PC-3 (cell line): ENCODE results near the gene CAMKK2. TPM values are rescaled to one million over a fixed set of nuclear protein-coding genes. Genes with fewer than 3 reads are reported as not detected.

Experiments
- ATAC-seq: fragments of 200-7000 bp; cut with Tn5 transposase; 2 replicates; pipeline ENCODE4 v1.9.1; 2020; ENCODE audit warnings: mild to moderate bottlenecking, moderate library complexity
- BruUV-seq: library from RNA; stranded (reverse); fragments of 400-500 nt; replicated peaks from 2 replicates; lab custom pipeline; 2021; lab: Mats Ljungman, UMichigan
- CTCF ChIA-PET: fragments of 300-600 bp; sonication (Branson Sonifier 250); formaldehyde crosslinking; loops from one replicate; lab custom pipeline; 2022; ENCODE audit warnings: antibody characterized with exemption; lab: Charles Lee
- POLR2A ChIA-PET: fragments of 300-600 bp; sonication (Branson Sonifier 250); formaldehyde crosslinking; loops from one replicate; lab custom pipeline; 2022; ENCODE audit warnings: antibody characterized with exemption; ENCODE audit not compliant: unreplicated experiment; lab: Charles Lee
- DNase-seq: peaks from one replicate; pipeline ENCODE4 v3.0.0-alpha.2; 2015
- H2AFZ ChIP-seq: fragments of 300-600 bp; sonication (generic); 2 replicates; pipeline ENCODE4 v1.6.0; 2016; ENCODE audit warnings: antibody characterized with exemption, low read length
- H3F3A ChIP-seq: fragments of 300-600 bp; sonication (generic); one replicate; pipeline ENCODE4 v1.6.0; 2017; ENCODE audit warnings: antibody characterized with exemption, low read length, control low read depth, mild to moderate bottlenecking; ENCODE audit not compliant: unreplicated experiment
- H3K27ac ChIP-seq: fragments of 300-600 bp; sonication (generic); 2 replicates; pipeline ENCODE4 v1.5.1; 2016; ENCODE audit warnings: mild to moderate bottlenecking, low read length
- H3K27me3 ChIP-seq: fragments of 300-600 bp; sonication (generic); 2 replicates; pipeline ENCODE4 v1.6.1; 2016; ENCODE audit warnings: low read length, mixed read lengths
- H3K36me3 ChIP-seq: fragments of 300-600 bp; sonication (generic); 2 replicates; pipeline ENCODE4 v1.6.1; 2016; ENCODE audit warnings: low read depth, mixed run types, low read length, mixed read lengths
- H3K4me1 ChIP-seq: fragments of 300-600 bp; sonication (generic); 2 replicates; pipeline ENCODE4 v1.5.1; 2016; ENCODE audit warnings: low read length; ENCODE audit not compliant: insufficient read depth
- H3K4me2 ChIP-seq: fragments of 300-600 bp; sonication (generic); 2 replicates; pipeline ENCODE4 v1.6.0; 2016; ENCODE audit warnings: low read length
- H3K4me3 ChIP-seq: fragments of 300-600 bp; sonication (generic); 2 replicates; pipeline ENCODE4 v1.5.1; 2016; ENCODE audit warnings: mild to moderate bottlenecking, low read length, mixed read lengths
- H3K79me2 ChIP-seq: fragments of 300-600 bp; sonication (generic); 2 replicates; pipeline ENCODE4 v1.6.1; 2017; ENCODE audit warnings: low read length, mixed read lengths
- H3K9ac ChIP-seq: fragments of 300-600 bp; sonication (generic); 2 replicates; pipeline ENCODE4 v1.6.0; 2016; ENCODE audit warnings: mild to moderate bottlenecking, low read length
- H3K9me2 ChIP-seq: fragments of 300-600 bp; sonication (generic); replicated peaks from 2 replicates; pipeline ENCODE4 v1.6.1; 2016; ENCODE audit warnings: mixed run types, low read length, mixed read lengths
- H3K9me3 ChIP-seq: fragments of 300-600 bp; sonication (generic); 2 replicates; pipeline ENCODE4 v1.6.1; 2016; ENCODE audit warnings: low read length, mixed read lengths
- H4K20me1 ChIP-seq: fragments of 300-600 bp; sonication (generic); 2 replicates; pipeline ENCODE4 v1.6.1; 2016; ENCODE audit warnings: low read length, mixed read lengths
- CTCF ChIP-seq: fragments of 300-600 bp; sonication (generic); conservative IDR thresholded peaks from 2 replicates; pipeline ENCODE4 v1.5.1; 2017; ENCODE audit warnings: antibody characterized with exemption, low read depth, mild to moderate bottlenecking, low read length
- EZH2 ChIP-seq: fragments of 300-600 bp; sonication (generic); IDR thresholded peaks from one replicate; pipeline ENCODE4 v1.6.1; 2017; ENCODE audit warnings: antibody characterized with exemption, mild to moderate bottlenecking, low read length; ENCODE audit not compliant: unreplicated experiment
- EZH2phosphoT487 ChIP-seq: fragments of 300-600 bp; sonication (generic); IDR thresholded peaks from 2 replicates; pipeline ENCODE4 v1.6.1; 2018; ENCODE audit warnings: mild to moderate bottlenecking, antibody characterized with exemption, low read length, borderline replicate concordance
- intact Hi-C: fragments of 100-400 bp; cut with micrococcal nuclease; formaldehyde crosslinking; loops from 2 replicates; pipeline ENCODE4 v1.9.0; 2023
- total RNA-seq: library from RNA; depleted of rRNA; stranded (reverse); fragments of >200 nt; gene quantifications from 2 replicates; pipeline ENCODE4 v1.2.3, GENCODE V29; 2014

Gene CAMKK2
- total RNA-seq, 1 experiment from 2014 or later: 26.5 TPM

DNA sequence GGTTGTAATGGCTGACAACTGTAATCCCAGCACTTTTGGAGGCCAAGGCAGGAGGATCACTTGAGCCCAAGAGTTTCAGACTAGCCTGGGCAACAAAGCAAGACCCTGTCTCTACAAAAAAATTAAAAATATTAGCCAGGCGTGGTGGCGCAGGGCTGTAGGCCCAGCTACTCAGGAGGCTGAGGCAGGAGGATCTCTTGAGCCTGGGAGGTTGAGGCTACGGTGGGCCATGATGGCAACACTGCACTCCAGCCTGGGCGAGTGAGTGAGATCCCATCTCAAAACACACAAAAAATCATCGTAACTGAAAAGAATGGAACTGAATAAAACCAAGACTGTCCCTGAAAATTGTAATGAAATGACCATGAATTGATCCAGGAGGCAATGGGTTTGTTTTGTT lies 6.1 kb downstream of the CAMKK2 start:
- no peak overlapping the region for H3K4me2 ChIP-seq
- no peak overlapping the region for H3K9ac ChIP-seq
- H3K9me2 ChIP-seq: no peaks in the 10 kb centered on the region
- CTCF ChIA-PET: no interaction called here
- H3F3A ChIP-seq: no peaks in the 10 kb centered on the region
- BruUV-seq: no TSS peak
- TF ChIP-seq CTCF (no peak), EZH2phosphoT487 (no peak), EZH2 (no peak)
- ATAC-seq: no peak
- no peaks in the 10 kb centered on the region for H3K9me3 ChIP-seq
- H3K79me2 ChIP-seq: peaks cover 35% of the 10 kb centered on the region
- no peak overlapping the region for H2AFZ ChIP-seq
- no peaks in the 10 kb centered on the region for H3K27me3 ChIP-seq
- H3K27ac ChIP-seq: no peak overlapping the region
- intact Hi-C loops: no loop called here
- POLR2A ChIA-PET: no interaction called here
- peaks cover 4% of the 10 kb centered on the region; the same call in 1 of the 2 replicates for H3K4me1 ChIP-seq
- no peaks in the 10 kb centered on the region for H3K36me3 ChIP-seq
- DNase-seq: no peak
- no peak overlapping the region for H3K4me3 ChIP-seq
- peaks cover 6% of the 10 kb centered on the region; the same call in 1 of the 2 replicates for H4K20me1 ChIP-seq

GRCh38 chr12:121289962-121290361 lies 6.5 kb downstream of the CAMKK2 start:
- no TSS peak for BruUV-seq
- H3K36me3 ChIP-seq: no peaks in the 10 kb centered on the region
- CTCF ChIA-PET: no interaction called here

More at GRCh38 chr12:121289962-121290361, 6.5 kb downstream of the CAMKK2 start:
- no peak for ATAC-seq
- Histone ChIP-seq H4K20me1 (peaks cover 6% of the 10 kb centered on the region; the same call in 1 of the 2 replicates), H3F3A (no peaks in the 10 kb centered on the region), H3K9ac (no peak overlapping the region), H3K9me2 (no peaks in the 10 kb centered on the region), H3K79me2 (peaks cover 31% of the 10 kb centered on the region), H3K9me3 (no peaks in the 10 kb centered on the region), H3K27me3 (no peaks in the 10 kb centered on the region), H3K4me1 (no peaks in the 10 kb centered on the region), H2AFZ (no peak overlapping the region), H3K4me2 (no peak overlapping the region), H3K4me3 (no peak overlapping the region), H3K27ac (no peak overlapping the region)
- intact Hi-C loops: no loop called here
- POLR2A ChIA-PET: no interaction called here
- TF ChIP-seq EZH2: no peak
- TF ChIP-seq EZH2phosphoT487: no peak
- TF ChIP-seq CTCF: no peak
- no peak for DNase-seq
